Nephron (organoid): ENCODE measurements around the gene UQCC3.

ENCODE experiments used
- H3K27ac Mint-ChIP-seq, 3 experiments: 2 replicates each; pipeline ENCODE4 v1.8.0; 2020; ENCODE audit warnings: mixed read lengths in 3 of 3, mild to moderate bottlenecking in 2 of 3, moderate library complexity in 1 of 3
- H3K27me3 Mint-ChIP-seq: 2 replicates; pipeline ENCODE4 v1.8.0; 2021; ENCODE audit warnings: low read depth, mild to moderate bottlenecking, moderate library complexity, mixed read lengths
- H3K36me3 Mint-ChIP-seq: 2 replicates; pipeline ENCODE4 v1.8.0; 2020; ENCODE audit warnings: low read depth, mixed read lengths
- H3K4me1 Mint-ChIP-seq: 2 replicates; pipeline ENCODE4 v1.8.0; 2020; ENCODE audit warnings: mixed read lengths
- H3K4me3 Mint-ChIP-seq, 3 experiments: 2 replicates each; pipeline ENCODE4 v1.8.0; 2020; ENCODE audit warnings: mild to moderate bottlenecking in 3 of 3, mixed read lengths in 3 of 3, moderate library complexity in 2 of 3
- H3K9me3 Mint-ChIP-seq: 2 replicates; pipeline ENCODE4 v1.8.0; 2020; ENCODE audit warnings: mixed read lengths
- TF ChIP-seq, protein P1 (sequence below), 3 experiments: fragments of 200-600 bp; sonication (generic); IDR thresholded peaks; one replicate each; pipeline ENCODE4 v1.5.0; 2021; ENCODE audit warnings: antibody characterized with exemption in 3 of 3; ENCODE audit not compliant: unreplicated experiment in 3 of 3

Gene UQCC3

DNA sequence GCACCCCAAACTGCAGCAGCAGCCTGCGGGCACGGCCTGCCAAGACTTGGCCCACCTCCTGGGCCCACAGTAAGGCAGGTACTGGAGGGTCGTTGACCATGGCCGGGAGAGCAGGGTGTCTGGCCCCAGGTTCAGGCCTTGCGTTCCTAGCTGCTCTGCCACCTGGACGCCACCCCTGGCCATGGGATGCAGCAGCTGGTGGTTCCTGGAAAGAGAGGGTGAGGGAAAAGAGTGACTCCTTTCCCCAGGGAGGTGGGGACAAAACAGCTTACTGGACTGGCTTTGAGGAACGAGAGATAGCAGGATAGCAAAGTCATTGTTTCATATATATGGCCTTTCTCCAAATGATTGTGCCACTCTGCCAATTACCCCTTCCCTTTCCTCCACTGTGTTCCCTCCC, 33.9 kb downstream of the UQCC3 start:
- TF ChIP-seq, protein P1, sequence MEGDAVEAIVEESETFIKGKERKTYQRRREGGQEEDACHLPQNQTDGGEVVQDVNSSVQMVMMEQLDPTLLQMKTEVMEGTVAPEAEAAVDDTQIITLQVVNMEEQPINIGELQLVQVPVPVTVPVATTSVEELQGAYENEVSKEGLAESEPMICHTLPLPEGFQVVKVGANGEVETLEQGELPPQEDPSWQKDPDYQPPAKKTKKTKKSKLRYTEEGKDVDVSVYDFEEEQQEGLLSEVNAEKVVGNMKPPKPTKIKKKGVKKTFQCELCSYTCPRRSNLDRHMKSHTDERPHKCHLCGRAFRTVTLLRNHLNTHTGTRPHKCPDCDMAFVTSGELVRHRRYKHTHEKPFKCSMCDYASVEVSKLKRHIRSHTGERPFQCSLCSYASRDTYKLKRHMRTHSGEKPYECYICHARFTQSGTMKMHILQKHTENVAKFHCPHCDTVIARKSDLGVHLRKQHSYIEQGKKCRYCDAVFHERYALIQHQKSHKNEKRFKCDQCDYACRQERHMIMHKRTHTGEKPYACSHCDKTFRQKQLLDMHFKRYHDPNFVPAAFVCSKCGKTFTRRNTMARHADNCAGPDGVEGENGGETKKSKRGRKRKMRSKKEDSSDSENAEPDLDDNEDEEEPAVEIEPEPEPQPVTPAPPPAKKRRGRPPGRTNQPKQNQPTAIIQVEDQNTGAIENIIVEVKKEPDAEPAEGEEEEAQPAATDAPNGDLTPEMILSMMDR (IDR thresholded peaks at IDR 0.05; ENCODE audit: unreplicated experiment in 3 of 3) = no peak
- H3K27me3 Mint-ChIP-seq = no peaks in the 10 kb centered on the region
- H3K9me3 Mint-ChIP-seq = no peaks in the 10 kb centered on the region
- peaks cover 39% of the 10 kb centered on the region for H3K4me1 Mint-ChIP-seq
- peak overlapping the region; percentile 88 to 97 (median 89) for H3K27ac Mint-ChIP-seq
- H3K4me3 Mint-ChIP-seq = peak overlapping the region; percentile 83 to 93 (median 90)
- H3K36me3 Mint-ChIP-seq = peaks cover 26% of the 10 kb centered on the region

DNA sequence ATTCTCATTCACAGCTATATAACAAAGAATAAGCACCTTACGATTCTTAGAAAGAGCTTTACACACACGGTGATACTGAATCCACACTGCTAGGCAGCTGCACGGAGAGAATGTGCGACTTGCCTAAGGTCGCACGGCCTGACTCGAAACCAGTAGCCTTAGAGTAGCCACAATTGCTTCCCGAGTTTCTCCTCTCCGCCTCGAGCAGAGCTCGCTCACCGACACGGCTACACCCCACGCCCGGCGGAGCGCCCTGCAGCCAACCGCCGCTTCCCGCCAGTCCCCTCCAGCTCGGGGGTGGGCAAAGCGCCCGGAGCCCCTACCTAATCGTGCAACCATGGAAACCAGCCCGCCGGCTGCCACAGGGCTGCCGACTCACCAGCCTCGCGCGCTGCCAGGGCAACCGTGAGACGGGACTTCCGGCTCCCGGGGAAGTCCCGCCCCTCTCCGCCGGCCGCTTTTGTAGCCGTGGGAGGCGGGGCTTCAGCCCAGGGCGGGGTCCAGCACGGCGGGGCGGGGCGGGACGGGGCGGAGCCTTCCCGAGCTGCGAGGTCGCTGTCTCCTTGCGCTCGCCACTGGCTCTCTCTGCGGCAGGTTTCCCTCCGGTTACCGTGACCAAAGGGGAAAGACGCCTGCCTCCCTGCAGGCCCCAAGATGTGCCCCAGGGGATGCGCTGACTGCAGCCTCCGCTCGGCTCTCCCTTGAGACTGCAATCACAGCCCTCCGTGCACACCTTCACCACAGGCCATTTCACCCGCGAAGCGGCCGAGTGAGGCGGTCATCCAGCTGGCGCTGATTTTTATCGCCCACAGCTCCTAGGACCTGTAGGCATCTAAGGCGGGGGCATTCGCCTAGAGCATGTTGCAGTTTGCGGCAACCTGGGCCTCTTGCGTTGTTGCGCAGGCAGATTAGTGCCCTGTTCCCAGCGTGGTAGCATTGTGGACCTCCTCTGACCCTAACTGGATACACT, 34.7 kb downstream of the UQCC3 start:
- TF ChIP-seq, protein P1 (IDR thresholded peaks at IDR 0.05; ENCODE audit: unreplicated experiment in 3 of 3) = no peak
- peak overlapping the region; percentile 96 to 99 (median 97) for H3K27ac Mint-ChIP-seq
- H3K4me3 Mint-ChIP-seq = peak overlapping the region; percentile 83 to 93 (median 90)
- no peaks in the 10 kb centered on the region for H3K9me3 Mint-ChIP-seq
- no peaks in the 10 kb centered on the region for H3K27me3 Mint-ChIP-seq
- H3K36me3 Mint-ChIP-seq = peaks cover 28% of the 10 kb centered on the region
- peaks cover 39% of the 10 kb centered on the region for H3K4me1 Mint-ChIP-seq

DNA sequence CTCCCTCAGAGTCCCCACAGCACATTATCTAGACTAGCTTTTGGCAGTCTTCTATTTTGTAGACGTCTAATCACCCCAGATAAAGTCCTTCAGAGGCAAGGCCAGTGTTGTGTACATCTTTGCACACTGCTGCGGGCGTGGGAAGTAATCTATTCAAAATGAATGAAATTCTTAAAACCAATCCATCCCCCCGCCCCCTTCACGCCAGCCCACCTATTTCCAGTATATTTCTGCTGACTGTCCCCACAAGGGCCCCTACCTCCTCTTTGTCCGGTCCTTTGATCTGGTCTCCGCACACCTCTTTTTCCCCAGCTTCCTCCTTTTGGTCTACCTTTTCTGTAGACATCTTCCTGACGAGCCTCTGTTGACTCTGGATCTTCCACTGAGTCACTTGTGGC, 35.4 kb downstream of the UQCC3 start:
- H3K4me3 Mint-ChIP-seq = peak overlapping the region; percentile 83 to 91 (median 90)
- TF ChIP-seq, protein P1 (IDR thresholded peaks at IDR 0.05; ENCODE audit: unreplicated experiment in 3 of 3) = no peak
- no peaks in the 10 kb centered on the region for H3K27me3 Mint-ChIP-seq
- peaks cover 39% of the 10 kb centered on the region for H3K4me1 Mint-ChIP-seq
- peak overlapping the region; percentile 96 to 99 (median 97) for H3K27ac Mint-ChIP-seq
- peaks cover 25% of the 10 kb centered on the region for H3K36me3 Mint-ChIP-seq
- H3K9me3 Mint-ChIP-seq = no peaks in the 10 kb centered on the region

DNA sequence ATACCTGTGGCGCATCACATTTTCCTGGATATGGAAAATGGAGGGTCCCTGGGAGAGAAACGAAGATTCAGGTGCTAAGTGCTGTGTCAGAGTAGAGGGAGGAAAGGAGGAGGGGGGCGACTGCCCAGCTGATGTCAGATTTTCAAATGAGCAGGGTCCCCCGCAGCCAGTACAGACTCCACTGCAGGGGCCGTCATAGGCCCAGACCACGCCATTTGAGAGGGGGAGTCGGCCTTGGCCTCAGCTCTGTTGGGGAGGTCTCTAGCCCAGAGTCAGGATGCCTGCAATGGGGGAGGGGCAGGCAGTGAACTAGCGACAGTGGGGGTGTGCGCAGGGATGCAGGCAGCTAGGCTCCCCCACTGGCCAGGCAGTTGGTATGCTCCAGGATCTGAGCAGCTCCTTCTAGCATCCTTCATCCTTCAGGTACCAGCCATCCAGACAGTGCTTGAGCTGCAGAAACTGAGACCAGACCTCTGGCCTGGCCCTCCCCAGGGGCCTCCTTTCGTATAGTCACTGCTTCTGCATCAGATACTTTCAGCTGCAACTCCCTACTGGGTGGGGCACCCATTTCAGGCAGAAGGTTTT, 35.9 kb downstream of the UQCC3 start, which contains the start of the genes BSCL2 and GNG3:
TSS of gene BSCL2 (minus strand) at position 148 of the 585 bp plus-strand sequence. CDS start 229 bp downstream, outside the sequence.
TSS of gene GNG3 (plus strand) at position 400 of the 585 bp plus-strand sequence. CDS start 620 bp downstream, outside the sequence.
- TF ChIP-seq, protein P1 (IDR thresholded peaks at IDR 0.05; ENCODE audit: unreplicated experiment in 3 of 3) = no peak
- Mint-ChIP-seq H3K27me3 (no peaks in the 10 kb centered on the region), H3K27ac (peak within 1 kb of the TSS; percentile 96 to 99 (median 97)), H3K9me3 (no peaks in the 10 kb centered on the region), H3K4me1 (peaks cover 39% of the 10 kb centered on the region), H3K4me3 (peak within 1 kb of the TSS; percentile 83 to 91 (median 90)), H3K36me3 (peaks cover 24% of the 10 kb centered on the region)

DNA sequence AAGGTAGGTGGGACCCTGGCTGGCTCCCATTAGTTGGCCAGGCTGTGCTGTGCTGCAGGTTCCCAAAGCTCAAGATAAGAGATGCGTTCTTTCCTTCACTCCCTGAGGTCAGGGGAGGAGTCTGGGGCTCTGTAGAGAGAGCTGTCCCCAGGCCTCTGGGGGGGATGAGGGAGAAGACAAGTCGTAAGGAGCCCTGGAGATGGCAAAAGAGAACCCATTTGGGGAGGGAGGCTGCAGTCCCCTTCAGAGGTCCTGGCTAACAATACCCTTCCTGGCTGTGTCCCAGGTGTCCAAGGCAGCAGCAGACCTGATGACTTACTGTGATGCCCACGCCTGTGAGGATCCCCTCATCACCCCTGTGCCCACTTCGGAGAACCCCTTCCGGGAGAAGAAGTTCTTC, 36.9 kb downstream of the UQCC3 start:
- Mint-ChIP-seq H3K4me1 (peaks cover 46% of the 10 kb centered on the region), H3K9me3 (no peaks in the 10 kb centered on the region), H3K4me3 (peak overlapping the region; percentile 83 to 91 (median 90)), H3K27ac (peak overlapping the region; percentile 96 to 99 (median 97)), H3K27me3 (no peaks in the 10 kb centered on the region), H3K36me3 (peaks cover 30% of the 10 kb centered on the region)
- TF ChIP-seq, protein P1 (IDR thresholded peaks at IDR 0.05; ENCODE audit: unreplicated experiment in 3 of 3) = no peak
